HG03460 (cell line): ENCODE measurements around the gene KRT33B.
"Not testable (repeated sequence)": the region's sequence is repeated elsewhere in the genome, so short reads cannot be mapped to it uniquely, and the experiment has no call there.

Experiments
- ATAC-seq: cut with Tn5 transposase; IDR thresholded peaks from one replicate; pipeline ENCODE4 v1.9.1; 2021; ENCODE audit not compliant: unreplicated experiment

KRT33B gene

DNA sequence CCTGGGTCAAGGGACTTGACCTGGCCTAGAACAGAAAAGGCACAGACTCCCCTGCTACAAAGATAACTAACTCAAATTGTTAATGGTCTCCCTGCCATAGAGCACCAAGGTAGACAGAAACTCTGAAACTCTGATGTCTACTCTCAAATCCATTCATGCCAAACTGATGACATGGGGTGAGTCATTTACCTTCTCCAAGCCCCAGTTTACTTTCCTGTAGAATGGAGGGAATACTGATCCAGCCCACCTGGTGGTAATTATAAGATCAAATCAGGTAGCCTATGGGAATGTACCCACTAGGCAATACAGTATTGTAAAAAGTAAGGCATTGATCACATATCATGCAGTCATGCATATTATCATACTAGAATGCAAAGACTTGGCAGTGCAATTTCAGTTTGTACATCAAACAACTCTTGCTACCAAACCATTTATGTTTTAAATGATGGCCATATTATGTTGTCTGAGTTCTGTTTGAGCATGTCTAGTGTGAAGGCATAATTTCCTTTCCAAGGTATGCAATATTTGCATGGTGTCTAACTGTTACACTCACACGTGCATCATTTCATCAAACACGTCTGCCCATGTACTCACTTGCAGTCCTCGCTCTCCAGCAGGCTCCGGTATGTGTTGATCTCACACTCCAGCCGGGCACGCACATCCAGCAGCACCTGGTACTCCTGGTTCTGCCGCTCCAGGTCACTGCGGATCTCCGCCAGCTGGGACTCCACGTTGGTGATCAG lies 24.8 kb upstream of the KRT33B start:
- no peak for ATAC-seq

- no peak for ATAC-seq
Observed at GRCh38 chr17:41393826-41394225, 24.2 kb upstream of the KRT33B start.

DNA sequence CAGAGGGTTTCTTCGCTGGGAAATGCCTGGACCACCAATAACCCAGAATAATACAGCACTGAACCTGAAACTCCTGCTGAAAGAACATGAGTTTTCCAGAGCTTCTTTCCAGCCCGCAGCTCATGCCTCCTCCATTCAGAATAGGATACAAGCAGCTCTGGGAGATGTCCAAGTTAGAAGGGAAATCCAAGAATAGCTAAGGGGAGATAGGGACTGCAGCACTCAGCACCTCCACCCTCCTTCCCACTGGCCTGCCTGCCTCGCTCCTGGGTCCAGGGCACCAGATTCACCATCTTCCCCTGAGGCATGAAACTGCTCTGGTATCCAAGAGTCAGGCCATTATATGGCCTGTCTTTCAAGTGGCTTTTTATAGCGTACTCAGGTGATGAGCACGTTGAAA lies 23.7 kb upstream of the KRT33B start:
- ATAC-seq, result no peak

- ATAC-seq, result no peak
Observed at GRCh38 chr17:41392278-41392677, 22.7 kb upstream of the KRT33B start.

GRCh38 chr17:41391535-41391934 lies 21.9 kb upstream of the KRT33B start:
- no peak for ATAC-seq

DNA sequence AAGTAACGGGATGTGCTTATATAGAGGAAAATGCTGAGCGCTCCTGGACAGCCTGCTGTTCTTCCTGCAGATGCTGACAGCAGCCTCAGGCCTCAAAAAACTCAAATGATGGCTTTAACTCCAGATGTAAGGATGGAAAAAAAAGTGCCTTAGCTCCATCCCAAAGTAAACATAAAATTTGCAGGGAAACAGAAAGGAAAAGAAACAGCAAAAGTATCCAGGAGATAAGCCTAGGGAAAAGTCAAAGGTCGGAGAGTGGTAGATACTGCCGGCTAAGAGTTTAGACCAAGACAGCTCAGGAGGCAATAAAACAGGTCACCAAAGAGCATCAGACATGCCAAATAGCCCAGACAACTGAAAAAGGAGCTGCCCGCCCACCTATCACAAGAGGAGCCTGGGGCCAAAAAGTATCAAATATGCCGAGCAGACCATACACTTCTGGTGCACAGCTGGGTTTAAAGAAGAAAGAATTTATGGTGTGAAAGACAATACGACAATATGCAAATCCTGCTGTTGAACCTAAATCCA lies 20.9 kb upstream of the KRT33B start:
- ATAC-seq, result no peak

DNA sequence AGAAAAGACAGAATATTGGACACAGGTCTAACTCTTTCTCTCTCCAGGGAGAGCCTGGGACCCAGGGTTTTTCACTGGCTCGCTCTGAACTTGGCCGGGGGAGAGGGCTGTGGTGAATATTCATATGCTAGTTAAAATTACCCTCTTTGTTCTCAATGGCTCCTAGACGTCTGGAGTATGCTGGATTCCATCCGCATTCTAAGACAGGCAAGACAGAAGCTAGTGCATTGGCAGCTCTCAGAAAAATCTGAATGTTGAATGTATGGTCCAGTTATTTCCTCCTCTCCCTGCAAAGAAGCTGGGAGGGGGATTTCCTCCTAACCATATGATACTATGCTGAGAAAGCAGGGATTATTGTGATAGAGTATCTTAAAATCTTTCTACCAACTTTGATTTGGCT lies 18.1 kb upstream of the KRT33B start:
- no peak for ATAC-seq

DNA sequence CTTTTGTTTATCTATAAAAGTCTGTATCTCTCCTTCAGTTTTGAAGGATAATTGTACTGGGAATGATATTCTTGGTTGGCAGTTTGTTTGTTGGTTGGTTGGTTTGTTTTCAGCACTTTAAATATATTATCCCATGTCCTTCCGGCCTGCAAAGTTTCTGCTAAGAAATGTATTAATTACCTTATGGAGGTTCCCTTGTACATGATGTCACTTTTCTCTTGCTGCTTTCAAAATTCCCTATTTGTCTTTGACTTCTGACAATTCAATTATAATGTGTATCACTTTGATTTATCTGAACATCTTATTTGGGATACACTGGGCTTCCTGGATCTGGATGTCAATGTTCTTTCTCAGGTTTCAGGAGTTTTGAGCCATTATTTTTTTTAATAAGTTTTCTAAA lies 16.6 kb upstream of the KRT33B start:
- no peak for ATAC-seq

- no peak for ATAC-seq
Observed at GRCh38 chr17:41383690-41384089, 14.1 kb upstream of the KRT33B start.

- no peak for ATAC-seq
Observed at GRCh38 chr17:41382394-41382793, 12.8 kb upstream of the KRT33B start.

DNA sequence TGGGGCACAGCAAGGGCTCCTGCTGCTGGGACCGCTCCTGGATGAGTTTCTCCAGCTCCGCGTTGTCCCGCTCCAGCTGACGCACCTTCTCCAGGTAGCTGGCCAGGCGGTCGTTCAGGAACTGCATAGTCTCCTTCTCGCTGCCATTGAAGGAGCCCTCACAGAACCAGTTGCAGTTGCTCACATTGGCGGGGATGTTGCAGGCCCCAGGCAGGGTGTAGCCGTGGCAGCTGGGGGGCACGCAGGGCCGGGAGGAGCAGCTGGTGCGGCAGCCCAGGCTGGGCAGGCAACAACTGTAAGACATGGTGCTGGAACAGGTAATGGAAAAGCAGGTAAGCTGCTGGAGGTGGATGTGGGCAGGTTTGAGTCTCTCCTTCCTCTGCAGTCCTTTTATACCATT lies 12.3 kb upstream of the KRT33B start, which contains the start of gene KRT34:
KRT34 (minus strand) TSS at position 364 of the 400 bp plus-strand sequence; CDS start at position 304, 60 bp downstream.
- ATAC-seq, result not testable (repeated sequence)

DNA sequence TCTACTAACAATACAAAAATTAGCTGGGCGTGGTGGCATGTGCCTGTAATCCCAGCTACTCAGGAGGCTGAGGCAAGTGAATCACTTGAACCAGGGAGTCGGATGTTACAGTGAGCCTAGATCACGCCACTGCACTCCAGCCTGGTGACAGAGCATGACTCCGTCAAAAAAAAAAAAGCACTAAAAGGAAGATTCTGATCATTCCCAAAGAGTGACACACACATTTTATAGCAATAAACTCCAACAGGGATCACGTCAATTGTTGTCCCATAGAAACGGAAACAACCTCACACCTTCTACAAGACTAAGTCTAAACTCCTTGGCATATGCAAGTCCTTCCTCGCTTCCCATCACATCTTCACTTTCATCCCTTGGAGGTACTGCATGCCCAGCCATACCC lies 10.5 kb upstream of the KRT33B start:
- ATAC-seq, result not testable (repeated sequence)

DNA sequence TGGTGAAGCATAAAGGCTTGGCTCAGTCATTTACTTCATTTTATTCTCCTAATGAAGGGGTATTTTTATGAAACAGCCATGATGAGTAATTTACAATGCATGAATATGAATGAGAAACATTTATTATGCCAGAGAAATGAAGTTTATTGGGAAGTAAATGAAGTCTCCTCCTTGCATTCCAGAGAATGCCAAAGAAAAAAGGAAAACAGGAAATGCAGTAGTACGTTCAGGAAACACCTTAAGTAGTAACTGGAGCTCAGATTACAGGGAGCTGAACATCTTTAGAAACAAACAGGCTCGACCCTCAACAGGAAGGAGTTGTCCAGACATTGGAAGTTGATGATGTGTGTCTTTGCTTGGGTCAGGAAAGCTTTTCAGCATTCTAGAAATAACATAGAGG lies 7.9 kb upstream of the KRT33B start:
- ATAC-seq, result no peak

DNA sequence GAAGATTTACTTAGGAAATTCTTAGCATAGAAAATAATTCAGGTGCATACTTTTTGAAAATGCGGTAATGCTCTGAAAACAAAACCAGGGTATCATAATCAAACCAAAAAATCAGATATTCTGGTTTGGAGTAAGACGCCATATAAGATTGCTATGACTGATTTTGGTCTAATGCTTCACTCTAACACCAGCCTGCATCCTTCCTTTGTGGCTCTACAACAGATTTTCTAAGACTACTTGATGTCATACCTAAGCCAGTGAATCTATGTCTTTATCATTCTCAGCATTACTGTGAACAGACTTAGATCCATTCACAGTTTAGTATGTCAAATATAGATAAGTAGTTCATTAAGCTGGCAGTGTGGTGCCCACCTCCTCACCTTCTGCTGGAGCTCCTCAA lies 590 bp downstream of the KRT33B start:
- no peak for ATAC-seq

DNA sequence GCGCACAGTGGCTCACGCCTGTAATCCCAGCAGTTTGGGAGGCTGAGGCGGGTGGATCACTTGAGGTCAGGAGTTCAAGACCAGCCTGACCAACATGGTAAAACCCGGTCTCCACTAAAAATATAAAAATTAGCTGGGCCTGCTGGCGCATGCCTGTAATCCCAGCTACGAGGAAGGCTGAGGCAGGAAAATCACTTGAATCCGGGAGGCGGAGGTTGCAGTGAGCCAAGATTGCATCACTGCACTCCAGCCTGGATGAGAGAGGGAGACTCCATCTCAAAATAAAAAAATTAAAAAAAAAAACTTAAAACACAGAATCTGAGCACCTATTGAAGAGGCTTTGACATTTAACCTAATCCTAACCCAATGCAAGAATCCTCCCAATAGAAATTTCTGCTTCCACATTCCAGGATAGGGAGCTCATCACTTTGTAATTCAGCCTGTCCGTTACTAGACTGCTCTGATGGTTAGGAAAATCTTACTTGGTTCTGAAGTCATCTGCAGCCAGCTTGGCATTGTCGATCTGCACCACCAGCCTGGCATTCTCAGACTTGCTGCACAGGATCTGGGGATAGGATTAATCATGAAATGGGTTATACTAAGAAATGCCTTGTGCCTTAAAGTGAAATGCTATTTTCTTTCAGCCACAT lies 2.1 kb downstream of the KRT33B start:
- ATAC-seq, result no peak

DNA sequence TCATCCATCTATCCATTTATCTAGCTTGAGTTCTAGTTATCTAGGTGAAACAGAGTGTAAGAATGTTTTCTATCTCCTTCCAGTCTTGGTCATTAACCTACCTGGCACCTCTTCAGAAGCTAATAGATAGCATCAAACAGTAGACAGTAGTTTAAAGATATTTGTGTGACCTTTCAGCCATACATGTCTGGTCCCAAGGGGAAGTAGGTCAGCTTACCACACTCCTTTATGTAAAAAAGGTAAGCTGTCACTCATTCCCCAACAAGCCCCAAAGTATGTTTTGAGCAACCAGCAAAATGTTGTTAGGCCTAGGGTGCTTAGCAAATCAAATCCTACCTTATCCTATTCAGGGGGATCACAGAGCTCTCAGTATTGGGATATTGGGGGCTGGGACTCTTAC lies 3.5 kb downstream of the KRT33B start:
- no peak for ATAC-seq

DNA sequence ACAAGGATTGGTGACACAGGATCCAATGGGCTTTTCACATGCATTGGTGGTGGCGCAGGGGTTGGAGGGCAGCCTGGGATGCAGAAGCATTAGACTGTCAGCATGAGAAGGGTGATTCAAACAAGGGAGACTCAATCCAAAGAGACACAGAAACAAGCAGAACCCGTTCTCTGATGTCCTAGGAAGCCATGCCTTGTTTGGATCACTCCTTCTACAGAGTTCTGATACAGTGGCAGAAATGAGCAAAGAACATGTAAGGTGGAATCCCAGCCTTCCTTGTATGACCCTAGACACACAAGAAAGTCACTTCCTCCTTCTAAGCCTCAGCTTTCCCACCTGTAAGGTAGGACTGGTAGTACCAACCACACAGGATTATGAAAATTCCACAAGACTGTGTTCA lies 5.7 kb downstream of the KRT33B start:
- ATAC-seq, result no peak

GRCh38 chr17:41360296-41360995 lies 9.2 kb downstream of the KRT33B start:
- no peak for ATAC-seq

DNA sequence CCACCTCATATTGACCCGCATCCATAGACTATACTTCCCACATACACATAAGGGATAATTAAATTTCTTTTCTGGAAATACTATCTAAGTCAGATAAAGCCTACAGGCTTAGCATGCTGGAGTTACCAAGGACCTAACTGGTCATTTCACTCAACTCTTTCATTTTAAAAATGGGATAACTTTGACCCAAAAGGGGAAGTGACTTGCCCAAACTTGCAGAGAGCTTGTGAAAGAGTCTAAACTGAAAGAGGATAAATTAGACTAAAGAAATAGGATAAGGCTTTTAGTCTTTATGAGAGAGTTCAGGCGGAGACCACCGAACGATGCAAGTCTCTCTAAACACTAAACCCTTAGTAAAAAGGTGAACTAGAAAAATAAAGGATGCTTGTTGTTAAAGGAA lies 15.1 kb downstream of the KRT33B start:
- no peak for ATAC-seq

GRCh38 chr17:41352597-41353366 lies 16.8 kb downstream of the KRT33B start:
- no peak for ATAC-seq

DNA sequence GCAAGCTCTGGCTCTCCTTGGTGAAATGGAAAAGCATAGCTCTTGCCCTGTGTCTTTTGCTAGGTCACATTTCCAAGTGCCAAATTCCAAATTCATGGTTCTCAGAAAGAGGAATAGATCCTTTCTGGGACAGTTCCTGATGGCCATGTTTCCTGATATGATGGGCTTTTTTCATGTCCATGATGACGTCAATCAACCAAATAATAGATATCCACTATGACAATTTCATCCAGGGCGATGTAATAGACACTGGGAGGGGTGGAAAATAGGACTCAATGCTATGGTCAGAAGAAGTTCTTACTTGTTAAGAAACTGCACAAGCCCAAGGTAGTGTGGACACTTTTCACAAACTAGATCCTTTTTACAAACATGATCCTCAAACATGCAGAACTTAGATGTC lies 18.4 kb downstream of the KRT33B start:
- ATAC-seq, result no peak
